Activated CD4-positive, alpha-beta T cell treated with anti-CD3 and anti-CD28 coated beads for 48 hours (primary cell): ENCODE data around the gene TPRA1.
"Not testable (repeated sequence)": the region's sequence is repeated elsewhere in the genome, so short reads cannot be mapped to it uniquely, and the experiment has no call there.

Experiments
- DNase-seq: peaks from one replicate; pipeline ENCODE4 v3.0.0-alpha.2; 2020

Gene TPRA1

DNA sequence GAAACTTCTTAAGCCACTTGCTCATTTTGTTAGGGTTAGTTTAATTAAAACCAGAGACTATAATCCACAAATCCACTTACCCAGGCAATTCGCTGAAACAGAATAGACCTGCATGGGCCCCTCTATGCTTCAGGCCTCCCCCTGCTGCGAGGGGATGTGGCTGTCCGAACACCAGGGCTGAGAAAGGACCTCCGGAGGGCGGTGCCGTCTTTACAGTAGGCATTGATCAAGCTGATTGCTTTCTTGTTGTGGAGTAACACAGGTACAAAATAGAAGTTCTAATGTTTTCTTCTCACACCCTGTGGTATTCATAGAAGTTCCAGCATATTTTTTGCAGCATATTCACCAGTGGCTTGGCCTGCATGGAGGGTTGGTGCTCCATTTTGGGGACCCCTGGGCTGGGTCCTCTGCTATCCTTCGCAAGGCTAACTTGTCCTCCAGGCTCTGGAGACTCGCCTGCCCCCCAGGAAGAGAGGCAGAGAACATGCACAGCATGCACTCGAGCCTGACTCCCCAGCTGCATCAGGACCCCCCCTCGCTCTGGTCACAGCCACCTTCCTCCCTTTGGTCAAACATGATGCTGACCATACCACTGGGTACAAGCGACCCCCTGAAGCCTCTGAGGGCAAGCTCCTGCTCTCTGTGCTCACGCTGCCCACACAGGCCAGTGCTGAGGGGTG is 55.3 kb downstream of the TPRA1 start:
- no peak for DNase-seq

DNA sequence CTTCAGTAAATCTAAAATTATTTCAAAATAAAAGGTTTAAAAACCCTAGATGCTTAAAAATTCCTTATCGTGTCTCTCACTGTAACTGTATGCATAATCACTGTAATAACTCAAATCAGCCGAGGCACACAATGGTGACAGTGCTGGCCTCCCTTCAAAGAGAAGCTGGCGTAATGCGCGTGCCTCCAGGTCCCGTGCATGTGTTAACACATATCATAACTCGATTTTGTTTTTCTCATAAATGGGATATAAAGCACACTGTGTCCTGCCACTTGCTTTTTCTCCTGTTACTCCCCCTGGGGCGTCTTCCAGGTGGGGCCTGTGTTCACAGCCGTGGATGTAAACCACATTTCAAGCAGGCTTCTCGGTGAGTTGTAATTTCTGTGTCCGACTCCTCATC is 56.0 kb downstream of the TPRA1 start:
- no peak for DNase-seq

DNA sequence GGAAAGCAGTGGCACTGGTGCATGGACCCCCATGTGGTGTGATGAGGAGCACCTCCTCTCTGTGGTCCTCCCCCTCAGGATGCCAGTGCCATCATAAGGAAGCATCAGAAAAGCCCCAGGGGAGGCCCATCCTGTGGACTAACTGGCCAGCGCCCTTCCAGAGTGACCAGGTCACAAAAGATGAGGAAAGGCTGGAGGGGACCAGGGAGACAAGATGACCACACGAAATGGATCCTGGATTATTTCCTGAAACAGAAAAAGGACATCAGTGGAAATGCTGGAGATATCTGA is 56.4 kb downstream of the TPRA1 start:
- no peak for DNase-seq

DNA sequence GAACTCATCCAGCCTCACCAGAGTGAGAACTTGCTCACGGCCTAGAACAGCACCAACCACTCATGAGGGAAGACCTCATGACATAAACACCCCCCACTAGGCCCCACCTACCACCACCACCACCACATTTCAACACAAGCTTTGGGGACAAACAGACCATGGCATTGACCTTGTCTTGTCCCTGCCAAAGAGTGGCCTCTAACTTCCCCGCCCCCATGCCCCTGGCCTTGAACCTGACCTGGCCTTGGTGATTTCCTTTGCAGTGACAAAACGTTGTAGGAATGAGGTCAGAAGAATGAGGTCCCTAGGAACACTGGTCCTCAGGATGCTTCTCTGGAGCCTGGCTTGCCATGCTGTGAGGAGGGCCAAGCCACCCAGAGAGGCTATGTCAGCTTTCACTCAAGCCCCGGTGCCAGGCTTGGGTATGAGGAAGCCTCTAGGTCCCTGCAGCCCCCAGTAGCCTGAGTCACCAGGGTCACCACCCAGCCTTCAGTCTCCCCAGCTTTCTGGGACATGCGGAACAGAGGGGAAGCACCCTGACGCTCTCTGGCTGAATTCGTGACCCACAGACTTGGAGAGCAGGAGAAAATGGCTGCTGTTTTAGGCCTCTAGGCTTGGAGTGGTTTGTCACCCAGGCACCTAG is 57.9 kb downstream of the TPRA1 start:
- no peak for DNase-seq

DNA sequence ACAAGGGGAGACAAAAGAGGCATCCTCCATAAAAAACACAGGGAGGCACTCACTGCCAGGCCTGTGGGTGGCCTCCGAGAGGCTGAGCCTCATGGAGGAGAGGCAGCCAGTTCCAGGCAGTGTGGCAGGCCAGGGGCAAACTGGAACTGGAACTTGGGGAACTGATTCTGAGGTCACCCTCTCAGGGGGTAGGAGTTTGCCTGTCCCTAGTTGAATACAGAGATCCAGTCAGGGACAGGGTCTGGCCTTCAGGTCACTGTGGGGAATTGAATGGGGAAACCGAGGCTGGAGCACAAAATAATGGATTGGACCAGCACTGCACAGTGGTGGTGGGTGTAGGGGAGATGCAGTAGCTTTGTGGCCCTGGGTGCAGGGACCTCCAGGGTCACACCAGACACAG is 58.7 kb downstream of the TPRA1 start:
- DNase-seq = no peak

DNA sequence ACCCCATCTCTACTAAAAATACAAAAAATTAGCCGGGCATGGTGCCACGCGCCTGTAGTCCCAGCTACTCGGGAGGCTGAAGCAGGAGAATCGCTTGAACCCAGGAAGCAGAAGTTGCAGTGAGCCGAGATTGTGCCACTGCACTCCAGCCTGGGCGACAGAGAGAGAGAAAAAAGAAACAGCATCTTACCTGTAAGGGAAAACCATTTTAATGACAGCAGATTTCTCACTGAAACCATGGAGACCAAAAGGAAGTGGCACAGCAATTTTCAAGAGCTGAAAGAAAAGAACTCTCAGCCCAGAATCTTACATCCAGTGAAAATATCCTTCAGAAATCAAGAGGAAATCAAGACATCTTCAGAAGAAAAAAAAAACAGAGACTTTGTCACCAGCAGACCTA is 59.7 kb downstream of the TPRA1 start:
- DNase-seq = not testable (repeated sequence)

DNA sequence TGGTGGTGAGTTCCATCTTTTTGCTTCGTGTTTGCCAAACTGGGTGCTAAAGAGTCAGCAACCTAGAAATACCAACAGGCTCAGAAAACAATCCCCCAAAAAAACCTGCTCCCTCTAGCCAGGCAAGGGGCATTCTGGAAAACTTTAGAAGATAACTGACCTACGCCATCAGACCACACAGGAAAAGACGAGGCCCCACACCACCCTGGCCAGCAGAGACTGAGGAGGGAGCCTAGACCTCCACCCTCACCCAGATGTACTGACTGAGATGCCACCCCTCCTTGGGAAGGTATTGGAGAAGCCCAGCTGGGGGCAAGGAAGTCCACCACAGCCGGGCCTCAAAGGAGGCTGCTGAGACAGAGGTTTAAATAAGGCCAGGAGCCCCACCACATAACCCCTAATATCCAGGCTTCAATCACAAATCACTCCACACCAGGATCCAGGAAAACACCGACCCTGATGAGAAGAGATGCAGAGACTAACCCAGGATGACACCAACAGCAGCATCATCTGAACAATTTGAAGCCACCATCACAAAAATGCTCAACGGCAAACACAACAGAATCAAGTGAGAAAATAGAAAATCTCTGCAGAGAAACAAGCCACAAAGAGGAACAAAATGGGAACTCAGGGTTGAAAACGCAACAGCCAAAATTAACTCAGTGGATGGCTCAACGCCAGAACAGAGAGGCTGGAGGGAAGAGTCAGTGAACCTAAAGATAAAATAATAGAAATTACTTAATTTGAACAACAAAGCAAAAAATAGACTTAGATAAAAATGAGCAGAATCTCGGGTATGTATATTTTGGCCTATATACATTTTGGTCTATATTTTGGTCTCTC is 61.0 kb downstream of the TPRA1 start:
- DNase-seq = no peak

DNA sequence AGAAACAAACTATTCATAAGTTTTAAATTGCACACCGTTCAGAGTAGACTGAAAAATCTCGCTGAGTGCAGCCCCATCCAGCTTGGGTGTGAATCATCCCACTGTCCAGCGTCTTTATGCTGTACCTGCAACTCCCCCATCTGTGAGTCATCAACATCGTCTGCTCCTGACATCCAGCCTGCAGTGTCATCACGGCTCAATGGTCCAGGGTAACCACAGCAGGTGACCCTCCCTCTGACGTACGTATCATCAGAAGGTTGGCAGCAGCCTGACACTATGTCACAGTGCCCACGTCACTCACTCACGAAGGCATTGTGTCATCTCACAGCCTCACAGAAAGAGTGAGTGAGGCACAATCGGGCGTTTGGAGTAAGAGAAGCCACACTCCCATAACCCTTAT is 65.2 kb downstream of the TPRA1 start:
- DNase-seq = no peak

DNA sequence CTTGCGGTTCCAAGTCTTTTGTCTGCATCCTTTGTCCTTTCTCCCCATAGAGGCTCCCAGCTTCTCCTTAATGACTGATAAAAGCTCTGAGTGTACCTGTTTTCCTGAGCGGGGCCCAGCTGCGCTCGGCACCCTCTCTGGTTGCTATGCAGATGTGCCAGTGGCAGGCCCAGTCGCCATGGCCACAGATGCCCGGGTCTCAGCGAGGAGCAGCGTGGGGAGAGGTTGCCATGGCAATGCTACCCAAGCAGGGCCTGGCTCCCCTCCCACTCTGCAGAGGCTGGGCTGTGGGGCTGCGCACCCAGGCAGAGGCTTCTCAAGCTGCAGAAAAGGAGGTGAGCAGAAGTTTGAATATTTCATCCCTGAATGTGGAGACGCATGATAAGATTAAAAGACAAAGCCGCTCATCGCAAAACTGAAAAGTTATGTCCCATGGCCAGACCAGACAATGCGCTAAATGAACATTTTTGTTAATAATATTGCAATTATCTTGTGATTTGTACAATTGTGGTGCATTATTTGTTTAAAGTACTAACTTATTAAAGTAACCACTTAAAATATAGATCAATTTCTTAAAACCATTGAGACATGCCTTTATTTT is 66.1 kb downstream of the TPRA1 start:
- no peak for DNase-seq
